ENCODE measurements around the gene UBE2M.

The UBE2M gene

GRCh38 chr19:58570770-58571574, 12.6 kb upstream of the UBE2M start:
- no peak for DNase-seq

DNA sequence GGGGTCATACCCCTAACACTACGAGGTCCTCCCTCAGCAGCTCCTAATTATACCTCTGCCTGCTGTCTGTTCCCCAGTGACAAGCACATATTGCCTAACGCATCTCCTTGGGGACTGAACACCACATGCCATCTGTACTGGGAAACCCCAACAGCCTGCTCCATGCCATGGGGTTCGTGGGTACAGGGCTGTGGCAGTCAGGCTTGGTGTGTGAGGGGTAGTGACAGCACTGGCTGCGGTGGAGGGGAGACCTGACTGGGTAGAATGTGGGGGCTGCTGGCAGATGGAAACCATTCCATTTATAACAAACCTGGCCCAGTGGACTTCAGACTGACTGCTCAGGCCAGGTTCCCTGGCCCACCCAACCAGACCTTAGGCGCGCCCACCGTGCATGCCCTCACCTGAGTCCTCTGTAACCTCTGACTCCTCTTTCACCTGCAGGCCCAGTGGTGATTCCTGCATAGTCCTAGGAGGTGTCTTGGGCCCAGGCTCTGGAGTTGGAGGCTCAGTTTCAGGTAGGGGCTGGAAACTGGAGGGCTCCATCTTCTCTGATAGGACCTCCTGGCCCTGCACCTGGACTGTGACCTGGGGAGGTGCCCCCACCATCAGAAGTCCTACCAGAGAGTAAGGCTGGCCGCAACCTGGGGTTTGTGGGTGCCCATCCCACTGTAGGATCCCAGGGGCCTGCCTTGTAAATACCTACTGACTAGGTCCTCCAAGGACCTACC, 11.7 kb upstream of the UBE2M start:
- DNase-seq = no peak

DNA sequence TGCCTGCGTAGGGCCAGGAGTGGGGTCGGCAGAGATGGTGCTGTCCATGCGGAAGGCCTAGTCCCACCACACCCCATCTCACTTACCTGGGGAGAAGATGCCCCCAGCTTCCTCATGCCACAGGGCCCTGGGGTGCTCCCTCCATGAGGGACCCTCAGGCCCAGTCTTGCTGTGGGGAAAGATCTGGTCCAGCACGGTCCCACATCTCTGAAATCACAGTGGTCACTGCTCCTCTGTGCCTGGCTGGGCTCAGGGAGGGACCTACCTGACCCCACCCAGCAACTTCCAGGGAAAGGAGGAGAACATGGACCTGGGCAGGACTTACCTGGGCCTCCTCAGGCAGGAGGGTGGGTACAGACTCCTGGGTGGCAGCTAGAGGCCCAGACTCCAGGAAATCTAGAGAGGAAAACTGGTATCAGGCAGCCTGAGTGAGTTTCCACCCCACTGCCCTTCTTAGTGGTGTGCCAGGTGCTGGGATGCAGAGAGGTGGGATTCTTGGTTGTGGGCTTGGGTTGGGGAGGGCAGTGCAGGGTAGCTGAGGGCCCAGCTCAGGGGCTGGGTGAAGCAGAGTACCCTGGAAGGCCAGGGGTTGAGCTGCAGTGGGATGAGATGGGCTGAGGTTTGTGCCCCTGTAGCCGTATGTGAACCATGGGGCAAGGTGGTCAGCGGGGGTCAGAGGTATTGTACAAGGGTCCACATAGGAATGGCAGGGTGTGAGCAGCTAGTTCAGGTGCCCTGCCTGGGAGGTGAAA, 11.0 kb upstream of the UBE2M start:
- no peak for DNase-seq

DNA sequence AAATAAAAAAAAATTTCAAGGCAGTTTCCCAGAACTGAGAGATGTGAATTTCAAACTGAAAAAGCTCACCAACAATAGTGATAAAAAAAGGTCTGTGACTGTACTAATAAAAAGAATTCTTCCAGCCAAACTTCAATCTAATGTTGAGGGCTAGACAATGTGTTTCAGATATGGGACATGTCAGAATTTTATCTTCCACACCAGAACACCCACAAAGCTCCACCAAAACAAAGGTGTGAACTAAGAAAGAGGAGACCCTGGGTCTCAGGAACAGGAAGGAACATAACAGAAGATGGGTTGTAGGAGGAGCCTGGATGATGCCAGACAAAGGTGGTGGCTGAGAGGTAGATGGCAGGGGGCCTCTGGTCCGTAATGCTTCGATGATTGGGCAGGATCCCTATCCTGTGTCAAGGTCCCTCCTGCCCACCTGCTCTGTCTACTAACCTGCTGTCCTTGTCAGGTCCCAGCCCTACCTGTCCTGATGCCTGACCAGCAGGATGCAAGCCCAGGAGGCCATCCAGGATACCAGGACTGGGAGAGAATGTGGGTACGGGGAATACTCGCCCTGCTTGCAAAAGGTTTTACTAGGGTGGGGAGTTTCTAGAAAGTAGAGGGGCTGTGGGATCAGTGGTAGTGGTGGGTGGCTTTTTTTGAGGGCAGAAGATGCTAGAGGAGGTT, 10.2 kb upstream of the UBE2M start:
- no peak for DNase-seq

GRCh38 chr19:58566989-58567388, 8.6 kb upstream of the UBE2M start:
- DNase-seq = no peak

GRCh38 chr19:58563823-58564222, 5.4 kb upstream of the UBE2M start:
- no peak for DNase-seq

GRCh38 chr19:58563034-58563573, 4.7 kb upstream of the UBE2M start:
- DNase-seq = no peak

GRCh38 chr19:58562122-58563033, 4.0 kb upstream of the UBE2M start:
- no peak for DNase-seq

GRCh38 chr19:58561373-58562121, 3.1 kb upstream of the UBE2M start:
- no peak for DNase-seq

DNA sequence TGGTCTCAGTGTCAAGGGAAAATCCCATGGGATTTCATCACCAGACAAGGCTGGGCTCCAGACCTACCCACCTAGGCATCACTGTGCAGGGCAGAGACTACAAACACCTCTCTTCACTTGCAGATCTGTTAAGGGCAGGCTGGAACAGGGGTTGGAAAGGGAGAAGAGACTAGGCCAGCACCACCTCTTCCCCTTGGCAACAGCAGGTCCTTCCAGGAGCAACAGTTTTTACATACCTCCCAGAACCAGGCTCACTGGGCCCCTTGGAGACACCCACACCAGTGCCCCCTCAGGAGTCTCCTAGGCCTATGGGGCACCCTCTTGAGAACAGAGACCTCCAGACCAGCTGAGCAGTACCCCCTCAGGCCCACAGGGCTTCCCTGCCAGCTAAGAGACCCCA, 2.5 kb upstream of the UBE2M start:
- no peak for DNase-seq

DNA sequence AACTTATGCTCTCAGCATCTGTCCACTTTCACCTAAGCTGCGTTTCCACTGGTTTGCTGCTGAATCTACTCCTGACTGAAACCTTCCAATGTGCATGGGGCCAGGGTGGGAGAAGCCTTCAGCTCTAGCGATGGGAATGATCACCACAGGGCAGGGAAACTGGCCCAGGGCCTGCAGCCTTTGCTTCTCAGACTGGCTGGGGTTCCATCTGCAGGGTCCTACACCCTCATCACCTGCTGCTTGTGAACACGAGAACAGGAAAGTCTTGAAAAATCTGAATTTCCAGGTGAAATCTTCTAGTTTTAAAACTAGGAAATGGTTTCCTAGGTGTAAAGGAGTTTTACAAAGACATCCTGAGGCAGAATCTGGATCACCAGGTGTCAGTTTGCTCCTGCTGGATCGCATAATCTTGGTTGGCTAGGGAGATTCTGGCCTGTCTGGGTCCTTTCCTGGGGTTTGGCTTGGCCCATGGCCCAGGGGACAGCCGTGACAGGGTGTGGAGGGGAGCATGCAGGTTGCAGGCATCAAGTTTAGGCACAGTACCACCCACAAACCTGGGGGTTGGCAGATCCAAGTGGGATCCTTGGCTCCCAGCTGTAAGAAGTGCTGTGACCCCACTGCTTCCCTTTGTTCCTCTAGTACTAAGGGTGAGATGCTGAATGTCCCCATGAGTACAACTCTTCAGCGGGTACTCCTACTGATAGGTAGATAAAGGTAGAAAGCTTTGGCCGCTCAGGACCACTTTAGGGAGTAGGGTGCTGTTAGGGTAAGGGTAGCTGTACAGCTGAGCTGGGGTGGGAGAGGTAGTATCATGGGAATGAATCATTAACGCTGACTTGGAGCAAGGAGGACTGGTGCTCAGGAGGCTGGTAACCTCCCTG, 1.8 kb upstream of the UBE2M start:
- no peak for DNase-seq

- no peak for DNase-seq
These were observed 1.0 kb upstream of the UBE2M start for GRCh38 chr19:58559275-58560006.

DNA sequence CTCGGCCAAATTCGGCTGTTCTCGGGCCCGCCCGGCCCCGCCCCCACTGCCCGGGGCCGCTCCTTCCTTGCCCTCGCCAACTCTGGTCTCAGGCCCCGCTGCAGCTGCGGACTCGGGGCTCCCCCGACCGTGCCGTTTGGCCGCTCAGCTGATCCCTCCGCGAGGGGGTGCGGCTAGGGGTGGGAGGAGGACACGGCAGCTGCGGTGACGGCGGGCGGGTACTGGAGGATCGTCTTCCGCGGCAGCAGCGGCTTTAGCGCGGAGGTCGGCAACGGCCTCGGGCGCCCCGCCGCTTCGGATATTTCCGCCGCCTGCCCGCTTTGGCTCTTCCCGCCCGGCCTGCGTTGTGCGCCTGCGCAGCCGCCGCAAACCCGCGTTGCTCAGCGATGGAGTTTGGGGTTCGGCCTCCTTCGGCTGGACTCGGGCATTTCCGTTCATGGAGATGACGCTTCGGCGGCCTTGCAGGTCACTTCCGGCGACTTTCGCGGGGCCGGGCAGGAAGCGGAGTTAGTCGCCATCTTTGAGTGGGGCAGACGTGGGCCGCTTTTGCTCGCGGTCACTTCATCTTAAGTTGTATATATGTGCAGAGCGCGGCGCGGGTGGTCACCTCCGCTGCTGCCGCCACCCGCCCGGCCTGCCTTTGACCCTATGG, 338 bp upstream of the UBE2M start:
- no peak for DNase-seq

- no peak for DNase-seq
These were observed 968 bp downstream of the UBE2M start for GRCh38 chr19:58557221-58558065.

DNA sequence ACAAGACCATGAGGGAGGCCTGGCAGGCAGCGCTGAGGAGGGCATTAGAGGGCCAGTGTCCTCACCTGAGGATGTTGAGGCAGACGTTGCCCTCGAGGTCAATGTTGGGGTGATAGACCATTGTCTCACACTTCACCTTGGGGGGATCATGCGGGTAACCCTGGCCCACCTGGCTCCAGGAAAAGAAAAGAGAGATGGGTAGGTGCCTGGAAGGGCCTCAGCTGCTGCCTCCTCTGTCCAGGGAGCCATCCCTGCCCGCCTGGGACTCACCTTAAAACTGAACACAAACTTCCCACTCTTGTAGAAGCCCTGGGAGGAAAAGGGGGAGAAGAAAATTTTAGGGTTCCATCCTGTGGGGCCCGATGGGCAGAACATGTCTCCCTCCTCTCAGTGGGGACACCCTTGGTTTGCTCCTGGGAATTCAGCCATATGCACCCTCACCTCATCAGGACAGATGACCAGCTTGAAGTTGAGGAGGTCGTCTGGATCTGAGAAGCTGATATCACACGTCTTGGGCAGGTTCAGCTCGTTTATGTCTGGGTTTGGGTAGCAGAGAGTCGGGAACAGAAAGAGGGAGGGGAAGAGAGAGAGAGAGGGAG, 1.7 kb downstream of the UBE2M start:
- no peak for DNase-seq

DNA sequence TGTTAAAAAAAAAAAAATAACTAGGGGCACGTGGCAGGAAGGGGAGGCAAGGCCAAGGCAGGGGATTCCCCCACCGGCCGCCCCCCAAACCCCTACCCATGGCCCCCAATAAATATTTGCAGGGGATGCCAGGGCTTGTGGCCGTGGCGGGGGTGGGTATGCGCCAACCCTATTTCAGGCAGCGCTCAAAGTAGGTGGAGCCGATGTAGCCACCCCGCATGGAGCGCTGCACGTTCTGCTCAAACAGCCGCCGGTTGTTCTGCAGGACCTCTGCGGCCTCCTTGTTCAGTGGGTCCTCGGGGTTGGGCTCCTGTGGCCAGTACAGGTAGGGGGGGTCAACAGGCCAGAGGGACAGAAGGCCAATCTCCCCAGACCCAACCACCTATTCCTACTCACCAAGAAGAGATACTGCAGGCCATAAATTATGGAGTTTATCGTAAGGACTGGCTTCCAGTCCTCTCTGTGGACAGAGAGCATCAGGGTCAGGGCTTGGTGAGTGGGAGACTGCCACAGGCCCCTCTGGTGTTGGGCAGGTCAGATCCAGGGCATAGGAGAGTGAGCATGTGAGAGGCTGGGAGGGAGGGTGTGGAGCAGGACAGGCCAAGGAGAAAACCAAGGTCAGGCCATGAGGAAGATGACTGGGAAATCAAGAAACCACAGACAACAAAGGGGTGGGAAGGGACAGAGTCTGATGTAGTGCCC, 2.3 kb downstream of the UBE2M start:
- DNase-seq = no peak
